ENCODE measurements around the gene GFAP.

The GFAP gene

DNA sequence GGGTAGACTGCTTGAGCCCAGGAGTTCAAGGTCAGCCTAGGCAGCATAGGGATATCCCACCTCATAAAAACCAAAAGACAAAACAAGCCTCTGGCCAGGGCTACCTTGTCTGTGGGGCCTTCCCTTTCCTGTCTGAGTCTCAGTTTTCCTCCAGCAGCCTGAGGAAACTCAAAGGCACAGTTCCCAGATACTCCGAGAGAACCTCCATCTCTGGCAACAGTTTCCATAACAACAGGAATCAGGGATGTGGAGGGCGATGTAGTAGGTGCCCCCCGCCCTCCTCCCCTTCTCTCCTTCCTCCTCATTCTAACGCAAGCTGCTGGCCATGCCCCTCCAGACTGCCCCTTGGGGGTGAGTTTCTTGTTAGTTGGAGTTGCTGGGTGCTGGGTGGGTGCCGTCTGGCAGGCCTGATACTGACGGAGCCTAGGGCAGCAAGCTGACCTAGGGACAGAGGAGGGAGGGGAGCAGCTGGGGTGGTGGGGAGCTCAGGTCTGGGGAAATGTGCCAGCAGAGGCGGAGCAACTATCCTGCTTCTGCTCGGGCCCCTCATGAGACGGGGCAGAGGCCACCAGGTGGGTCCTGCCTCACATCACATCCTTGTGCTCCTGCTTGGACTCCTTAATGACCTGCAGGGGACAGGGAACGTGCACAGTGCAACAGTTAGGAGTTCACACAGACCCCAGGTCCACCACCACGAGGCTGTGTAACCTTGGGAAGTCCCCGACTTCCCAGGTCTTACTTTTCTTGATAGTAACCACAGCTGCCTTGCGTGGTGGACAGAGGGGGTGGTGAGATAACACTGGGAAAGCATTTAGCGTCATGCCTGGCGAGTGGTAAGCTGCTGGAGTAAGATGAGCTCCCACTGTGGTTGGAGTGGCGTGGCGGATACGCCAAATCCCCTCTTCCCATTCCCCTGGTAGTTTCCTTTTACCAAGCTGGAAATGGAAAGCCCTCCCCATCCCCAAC lies 8.3 kb downstream of the GFAP start:
- TF ChIP-seq, protein P1, sequence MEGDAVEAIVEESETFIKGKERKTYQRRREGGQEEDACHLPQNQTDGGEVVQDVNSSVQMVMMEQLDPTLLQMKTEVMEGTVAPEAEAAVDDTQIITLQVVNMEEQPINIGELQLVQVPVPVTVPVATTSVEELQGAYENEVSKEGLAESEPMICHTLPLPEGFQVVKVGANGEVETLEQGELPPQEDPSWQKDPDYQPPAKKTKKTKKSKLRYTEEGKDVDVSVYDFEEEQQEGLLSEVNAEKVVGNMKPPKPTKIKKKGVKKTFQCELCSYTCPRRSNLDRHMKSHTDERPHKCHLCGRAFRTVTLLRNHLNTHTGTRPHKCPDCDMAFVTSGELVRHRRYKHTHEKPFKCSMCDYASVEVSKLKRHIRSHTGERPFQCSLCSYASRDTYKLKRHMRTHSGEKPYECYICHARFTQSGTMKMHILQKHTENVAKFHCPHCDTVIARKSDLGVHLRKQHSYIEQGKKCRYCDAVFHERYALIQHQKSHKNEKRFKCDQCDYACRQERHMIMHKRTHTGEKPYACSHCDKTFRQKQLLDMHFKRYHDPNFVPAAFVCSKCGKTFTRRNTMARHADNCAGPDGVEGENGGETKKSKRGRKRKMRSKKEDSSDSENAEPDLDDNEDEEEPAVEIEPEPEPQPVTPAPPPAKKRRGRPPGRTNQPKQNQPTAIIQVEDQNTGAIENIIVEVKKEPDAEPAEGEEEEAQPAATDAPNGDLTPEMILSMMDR (conservative IDR thresholded peaks at IDR 0.05): no peak
- no peak for TF ChIP-seq ZFX (IDR thresholded peaks at IDR 0.05)
- H3K27ac ChIP-seq: no peak overlapping the region

DNA sequence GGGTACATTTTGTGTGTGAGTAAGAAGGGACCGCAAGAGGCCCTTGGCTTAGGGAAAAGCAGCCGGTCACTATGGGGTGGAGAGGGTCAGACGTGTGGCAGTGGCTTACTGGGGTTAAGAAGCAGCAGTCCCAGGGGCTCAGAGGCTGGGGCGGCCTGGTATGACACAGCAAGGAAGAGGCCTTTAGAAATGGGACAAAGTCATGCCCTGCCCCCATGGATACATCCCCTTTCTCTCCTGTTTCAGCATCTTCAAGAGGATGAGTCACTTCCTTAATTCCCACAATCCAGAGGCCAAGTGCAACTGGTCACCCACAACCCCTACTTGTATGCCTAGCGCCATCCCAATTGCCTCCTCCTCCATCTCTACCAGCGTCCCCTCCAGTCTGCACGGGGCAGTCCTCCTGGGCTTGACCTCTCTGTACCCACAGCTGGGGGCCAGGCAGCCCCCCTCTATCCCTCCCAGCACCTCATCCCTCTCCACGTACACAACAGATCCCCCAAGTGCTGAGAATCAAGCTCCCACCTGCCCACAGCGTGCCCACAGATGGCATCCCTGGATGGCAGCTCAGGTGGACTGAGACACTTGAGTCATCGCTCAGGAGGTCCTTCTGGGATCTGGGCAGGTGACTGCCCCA lies 9.2 kb downstream of the GFAP start:
- no peak for TF ChIP-seq ZFX (IDR thresholded peaks at IDR 0.05)
- TF ChIP-seq, protein P1 (conservative IDR thresholded peaks at IDR 0.05): no peak
- H3K27ac ChIP-seq: no peak overlapping the region

DNA sequence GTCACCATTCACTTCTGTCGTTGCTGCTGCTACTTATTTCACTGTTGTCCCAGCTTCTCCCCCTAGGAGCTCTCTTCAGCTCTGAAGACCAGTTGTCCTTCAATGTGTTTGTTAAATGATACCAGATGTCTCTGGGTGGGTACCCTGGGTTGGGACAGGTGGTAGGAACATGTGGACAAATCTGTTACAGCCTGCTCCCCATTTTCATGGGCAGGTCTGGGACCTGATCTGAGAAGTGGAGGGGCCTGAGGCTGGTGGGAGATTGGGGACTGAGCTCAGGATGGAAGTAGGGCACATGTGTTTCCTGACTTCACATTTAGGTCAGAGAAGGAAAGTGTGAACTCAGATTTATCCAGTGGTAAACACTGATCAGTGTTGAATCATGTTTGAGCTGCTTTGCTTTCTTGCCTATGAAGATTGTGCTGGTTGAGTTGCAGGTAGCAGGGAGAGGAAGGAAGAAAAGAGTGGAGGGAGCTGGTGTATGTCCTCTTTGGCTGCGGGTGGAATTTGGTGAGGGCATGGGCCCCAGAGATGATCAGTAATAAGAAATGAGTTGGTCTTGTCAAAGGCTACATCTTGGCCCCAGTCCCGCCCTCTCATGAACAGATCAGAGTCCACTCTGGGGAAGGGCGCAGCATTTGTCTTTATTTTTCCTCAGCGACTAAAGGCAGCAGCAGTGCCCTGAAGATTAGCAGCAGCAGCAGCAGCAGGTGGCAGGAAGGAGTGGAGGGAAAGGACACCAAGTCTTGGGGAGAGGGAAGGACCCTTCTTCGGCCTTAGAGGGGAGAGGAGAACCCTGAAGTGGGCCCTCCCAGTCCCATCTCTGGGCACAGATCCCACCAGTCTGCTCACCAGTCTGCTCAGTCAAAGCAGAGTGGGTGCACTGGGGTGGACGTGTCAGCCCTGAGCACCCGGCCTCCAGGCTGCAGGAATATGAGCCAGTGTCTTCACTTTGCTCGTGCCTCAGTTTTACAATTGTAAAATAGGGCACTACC lies 10.0 kb downstream of the GFAP start:
- TF ChIP-seq, protein P1 (conservative IDR thresholded peaks at IDR 0.05): no peak
- no peak for TF ChIP-seq ZFX (IDR thresholded peaks at IDR 0.05)
- H3K27ac ChIP-seq: no peak overlapping the region

DNA sequence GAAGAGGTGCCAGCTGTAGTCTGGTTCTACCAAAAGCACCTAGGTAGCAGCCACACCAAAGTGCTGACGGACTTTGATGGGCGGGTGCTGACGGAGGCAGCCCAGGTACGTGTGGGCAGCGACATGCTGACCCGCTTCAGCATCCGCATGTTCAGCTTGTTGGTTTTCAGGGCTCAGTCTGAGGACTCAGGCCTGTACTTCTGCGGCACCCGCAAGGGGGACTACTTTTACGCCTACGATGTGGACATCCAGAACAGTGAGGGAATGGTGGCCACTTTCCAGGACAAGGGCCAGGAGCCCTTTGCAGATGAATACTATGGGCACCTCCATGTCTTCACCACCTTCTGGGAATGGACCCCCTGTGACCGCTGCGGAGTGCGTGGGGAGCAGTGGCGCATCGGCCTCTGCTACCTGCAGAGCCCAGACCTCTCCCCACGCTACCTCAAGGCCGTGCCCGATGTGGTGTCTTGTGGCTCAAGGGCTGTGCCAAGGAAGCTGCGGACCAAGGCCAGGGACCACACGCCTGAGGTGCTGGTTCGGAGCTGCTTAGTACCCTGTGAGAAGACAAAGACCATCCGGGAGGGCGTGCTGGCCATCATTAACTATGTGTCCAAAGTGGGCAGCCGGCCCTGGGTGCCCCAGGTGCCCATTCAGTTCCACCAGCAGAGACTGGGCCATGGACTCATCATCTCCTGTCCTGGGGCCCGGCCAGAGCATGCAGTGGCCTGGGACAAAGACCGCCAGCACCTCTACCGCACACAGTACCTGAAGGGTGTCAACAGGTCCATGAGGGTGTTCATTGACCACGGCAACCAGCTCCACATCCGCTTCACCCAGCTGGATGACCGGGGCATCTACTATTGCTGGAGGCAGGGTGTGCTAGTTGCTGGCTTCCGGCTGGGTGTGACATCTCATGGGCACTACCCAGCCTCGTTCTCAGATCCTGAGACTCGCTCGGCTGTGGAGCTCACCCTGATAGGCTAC lies 11.0 kb downstream of the GFAP start:
- TF ChIP-seq, protein P1 (conservative IDR thresholded peaks at IDR 0.05): no peak
- TF ChIP-seq ZFX (IDR thresholded peaks at IDR 0.05): no peak
- no peak overlapping the region for H3K27ac ChIP-seq

DNA sequence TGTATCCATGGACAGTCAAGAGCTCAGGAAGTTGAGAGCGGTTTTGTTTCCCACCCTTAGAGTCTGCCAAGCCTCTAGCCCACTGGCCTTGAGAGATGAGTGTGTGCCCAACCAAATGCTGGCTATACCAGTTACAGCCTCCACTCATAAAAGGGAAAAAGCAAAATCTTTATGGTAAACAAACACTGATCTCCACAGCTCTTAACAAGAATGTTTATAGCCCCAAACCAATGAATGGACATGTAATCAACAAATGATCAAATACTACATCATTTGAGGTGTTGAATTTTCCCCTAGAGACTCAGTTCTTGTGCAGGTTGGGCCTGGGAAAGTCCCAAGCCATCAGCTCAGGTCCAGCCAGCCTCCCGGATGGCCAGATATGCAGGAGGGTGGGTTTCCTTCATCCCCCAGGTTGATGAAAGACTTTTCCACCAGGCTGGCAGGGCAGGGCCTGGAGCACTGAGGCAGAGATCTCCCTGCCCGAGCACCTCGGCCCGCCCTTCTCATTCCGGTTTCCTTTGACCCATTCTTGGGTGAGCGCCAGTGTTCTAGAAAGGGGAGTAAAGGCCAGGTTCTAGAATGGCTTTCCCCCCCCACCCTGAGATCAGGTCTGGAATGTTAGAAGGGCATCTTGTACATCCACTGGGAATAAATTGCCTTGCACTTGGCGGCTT lies 12.2 kb downstream of the GFAP start:
- no peak overlapping the region for H3K27ac ChIP-seq
- TF ChIP-seq ZFX (IDR thresholded peaks at IDR 0.05): no peak
- TF ChIP-seq, protein P1 (conservative IDR thresholded peaks at IDR 0.05): no peak
